Stimulated activated naive CD4-positive, alpha-beta T cell treated with Interleukin-2 at 50 U/mL for 16 hours (primary cell): ENCODE results near the gene IL34.

ENCODE experiments used
- DNase-seq: peaks from one replicate; lab custom pipeline; 2025; lab: John Stamatoyannopoulos, UW

Gene IL34

DNA sequence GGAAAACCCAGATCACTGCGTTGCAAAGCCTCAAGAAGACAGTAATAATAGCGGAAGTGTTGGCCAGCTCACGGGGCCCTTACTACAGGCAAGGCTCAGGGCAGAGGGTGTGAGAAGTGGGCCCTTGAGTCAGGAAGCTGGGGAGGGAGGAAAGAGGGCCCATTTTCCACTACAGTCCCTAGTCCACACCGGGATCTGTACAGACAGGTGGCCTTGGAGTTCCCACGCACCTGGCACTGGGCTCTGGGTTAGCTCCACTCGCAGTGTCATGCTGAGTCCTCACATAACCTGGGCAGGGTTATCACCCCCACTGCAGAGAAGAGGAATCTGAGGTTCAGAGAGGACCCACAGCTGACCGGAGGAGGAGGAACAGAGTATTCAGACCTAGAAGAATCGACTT, 56.3 kb downstream of the IL34 start:
- no peak for DNase-seq

DNA sequence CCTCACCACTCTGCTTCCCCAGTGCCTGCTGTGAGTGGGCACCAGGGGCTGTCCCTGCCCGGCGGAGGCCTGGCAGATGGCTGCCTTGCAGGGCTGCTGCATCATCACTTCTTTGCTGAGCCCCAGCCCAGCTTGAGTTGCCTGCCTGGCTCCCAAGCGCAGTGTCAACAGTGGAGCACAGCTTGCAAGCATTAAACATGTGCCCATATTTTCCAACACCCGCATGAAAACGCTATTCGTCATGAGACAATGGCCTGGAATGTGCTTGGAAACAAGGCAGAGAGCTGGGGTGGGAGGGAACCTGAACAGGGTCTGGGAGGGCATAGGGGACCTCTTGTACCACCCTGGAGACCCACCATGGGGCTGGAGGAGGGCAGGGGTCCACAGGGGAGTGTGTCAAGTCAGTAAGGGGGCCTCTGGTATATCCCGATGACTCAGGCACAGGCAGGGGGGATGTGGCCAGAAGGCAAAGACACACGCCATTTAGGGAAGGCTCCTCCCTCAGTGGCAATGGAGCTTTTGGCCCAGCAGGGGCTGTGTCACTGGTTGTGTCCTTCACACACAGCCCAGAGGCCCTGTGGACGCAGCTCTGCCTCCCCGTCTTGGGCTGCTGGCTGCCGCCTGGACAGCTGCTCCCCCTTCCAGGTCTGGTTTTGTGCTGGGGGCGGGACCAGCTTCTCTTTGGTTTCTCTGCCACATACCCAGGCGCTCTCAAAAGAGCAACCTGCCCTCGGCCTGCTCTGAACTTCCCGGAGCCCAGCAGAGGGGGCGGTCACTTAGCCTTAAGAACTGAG, 56.9 kb downstream of the IL34 start:
- DNase-seq = no peak

DNA sequence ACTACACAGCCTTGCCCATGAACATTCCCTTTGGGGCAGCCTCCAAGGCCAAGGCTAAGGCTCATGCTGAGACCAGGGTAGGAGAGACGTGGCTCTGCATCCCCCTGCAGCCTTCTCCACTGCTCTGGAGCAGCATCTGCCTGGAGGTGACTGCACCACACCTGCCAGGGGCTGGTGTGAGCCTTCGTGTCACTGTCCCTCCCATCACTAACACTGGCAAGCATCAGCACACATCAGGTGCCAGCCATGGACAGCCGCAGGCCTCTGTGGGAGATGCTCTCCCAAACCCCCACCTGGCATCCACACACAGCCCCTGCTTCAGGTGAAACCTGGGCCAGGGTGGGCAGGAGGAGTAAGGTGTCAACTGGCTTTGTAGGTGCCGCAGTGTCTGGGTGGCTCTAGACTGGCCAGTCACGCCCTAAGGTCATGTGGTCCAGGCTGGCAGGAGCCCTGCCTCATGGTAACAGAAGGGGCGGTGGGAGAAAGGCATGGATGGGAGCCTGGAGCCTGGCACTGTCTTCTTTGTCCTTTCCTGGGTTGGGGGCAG, 57.5 kb downstream of the IL34 start:
- no peak for DNase-seq

DNA sequence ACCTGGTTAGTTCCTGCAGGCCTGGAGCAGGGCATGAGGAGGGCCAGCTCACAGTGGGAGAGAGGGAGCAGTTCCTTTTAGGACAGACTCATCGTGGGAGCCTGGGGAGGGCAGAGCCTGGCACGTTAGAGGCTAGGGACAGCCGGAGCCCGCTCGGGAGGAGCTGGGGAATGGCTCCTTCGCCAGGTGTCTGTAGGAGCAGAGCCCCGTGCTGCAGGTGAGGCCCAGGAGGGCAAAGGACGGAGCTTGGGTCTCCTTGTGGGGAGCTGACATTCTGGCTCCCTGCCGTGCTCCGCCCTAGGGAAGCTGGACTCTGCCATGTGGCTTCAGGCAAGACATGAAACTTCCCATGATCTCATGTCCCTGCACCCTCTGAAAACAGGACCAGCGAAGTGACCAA, 58.2 kb downstream of the IL34 start:
- DNase-seq = no peak

DNA sequence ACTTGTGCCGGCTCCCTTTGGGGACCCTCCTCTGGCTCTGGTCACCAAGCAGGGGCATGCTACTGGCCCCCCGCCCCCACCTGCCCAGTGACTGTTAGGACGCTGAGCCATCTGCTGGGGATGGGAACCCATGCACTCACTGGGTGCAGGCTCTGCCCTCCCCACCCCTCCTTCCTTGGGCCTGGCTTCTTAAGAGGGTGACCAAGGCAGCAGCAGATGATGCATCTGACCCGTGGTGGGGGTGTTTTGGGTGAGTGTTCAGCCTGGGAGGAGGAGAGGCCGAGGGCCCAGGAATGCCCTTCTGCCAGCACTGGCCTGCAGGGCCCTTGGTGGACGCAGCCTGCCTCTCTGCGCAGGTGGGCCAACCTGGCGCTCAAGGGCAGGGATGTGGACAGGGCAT, 58.7 kb downstream of the IL34 start:
- DNase-seq = no peak

DNA sequence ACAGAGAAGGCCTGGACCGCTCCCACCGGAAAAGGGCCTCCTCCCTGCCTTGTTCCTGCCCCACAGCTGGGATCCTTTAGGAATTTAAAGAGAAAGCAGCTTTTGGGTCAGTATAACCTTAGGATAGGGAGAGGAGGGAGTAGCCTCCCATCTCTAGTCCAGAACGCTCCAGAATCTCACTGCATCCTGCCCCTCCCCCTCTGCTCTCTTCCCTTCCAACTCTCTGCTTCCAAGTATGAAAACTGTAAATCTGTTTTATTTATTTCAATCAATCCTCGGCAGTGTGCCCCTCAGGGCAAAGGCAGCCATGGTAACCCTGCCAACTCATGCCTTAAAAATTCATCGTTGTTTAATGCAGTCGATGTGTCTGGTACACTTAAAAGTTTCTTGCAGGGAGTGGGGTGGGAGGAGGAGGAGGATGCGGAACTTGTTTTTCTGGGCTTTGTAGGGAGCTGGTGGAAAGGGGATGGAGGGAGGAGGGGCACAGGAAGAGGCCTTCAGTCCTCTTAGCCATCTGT, 60.6 kb downstream of the IL34 start:
- no peak for DNase-seq

DNA sequence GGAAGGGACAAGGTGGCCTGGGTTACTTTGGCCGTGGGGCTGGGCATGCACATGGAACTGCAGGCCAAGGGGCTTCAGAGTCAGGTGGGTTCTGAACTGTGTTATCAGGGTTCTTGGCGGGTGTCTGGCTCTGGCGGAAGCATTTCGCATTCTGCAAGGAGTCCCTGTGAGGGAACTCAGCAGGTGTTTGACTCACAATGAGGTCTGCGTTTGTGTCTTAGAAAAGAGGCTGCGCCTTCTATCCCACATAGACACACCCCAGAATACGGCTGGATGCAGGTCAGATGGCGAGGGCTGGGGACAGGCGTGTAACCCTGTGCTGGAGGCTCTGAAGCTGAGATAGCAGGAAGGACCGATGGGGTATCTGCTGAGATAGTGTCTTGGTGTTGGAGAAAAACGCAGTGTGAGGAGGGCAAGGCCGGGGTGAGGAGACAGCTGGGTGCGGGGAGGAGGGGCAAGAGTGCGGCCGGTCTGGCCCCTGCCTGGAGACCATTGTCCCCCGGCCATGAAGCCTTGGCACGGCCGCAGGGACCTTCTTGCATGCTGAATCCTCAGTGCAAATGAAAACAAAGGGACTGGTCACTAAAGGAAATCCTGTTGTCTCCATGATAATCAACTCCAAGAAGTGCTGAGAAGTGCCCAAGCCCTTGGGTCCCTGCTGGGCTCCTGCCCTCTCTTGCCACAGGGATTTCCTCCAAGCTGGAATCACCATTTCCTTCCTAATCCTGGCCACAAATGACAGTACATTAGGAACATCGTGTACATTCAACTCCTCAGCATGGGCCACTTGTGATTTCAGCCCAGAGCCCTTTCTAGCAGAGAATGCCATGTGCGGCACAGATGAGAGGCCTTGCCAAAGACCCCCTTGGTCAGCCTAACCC, 62.2 kb downstream of the IL34 start:
- no peak for DNase-seq

DNA sequence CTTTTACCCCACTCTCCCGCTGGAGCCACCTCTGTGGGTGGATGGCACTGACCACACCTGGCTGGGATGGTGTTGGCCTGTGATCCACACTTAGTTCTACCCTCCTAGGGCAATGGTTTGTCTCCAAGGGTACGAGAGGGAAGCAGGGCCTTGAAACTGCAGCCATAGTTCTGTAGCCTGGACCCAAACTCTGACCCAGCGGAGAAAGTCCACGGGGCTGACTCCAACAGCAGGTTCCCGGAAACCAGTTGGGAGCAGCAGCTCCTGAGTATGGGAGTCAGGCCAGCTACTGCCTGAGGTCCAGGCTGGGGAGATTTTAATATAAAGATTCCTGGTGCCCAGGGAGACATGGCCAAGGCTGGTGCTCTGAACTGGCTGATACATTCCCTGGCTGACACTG, 63.1 kb downstream of the IL34 start:
- no peak for DNase-seq

DNA sequence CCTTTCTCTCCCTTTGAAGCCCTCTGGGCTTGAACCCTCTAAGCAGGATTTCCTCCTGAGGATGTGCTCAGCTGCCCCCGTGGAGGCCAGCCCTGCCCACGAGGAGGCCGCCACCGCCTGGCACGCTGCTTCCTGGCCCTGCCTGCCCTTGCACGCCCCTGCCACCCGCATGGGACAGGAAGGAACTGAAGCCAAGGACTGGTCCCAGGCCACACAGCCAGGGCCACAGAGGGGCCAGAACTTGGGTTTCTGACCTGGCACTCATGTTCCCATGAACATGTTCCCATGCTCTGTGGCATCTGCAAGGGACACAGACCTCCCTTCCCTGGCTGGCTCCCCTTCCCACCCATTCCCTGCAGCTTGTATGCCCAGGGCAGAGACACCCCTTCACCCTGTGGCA, 63.6 kb downstream of the IL34 start:
- DNase-seq = no peak
